ENCODE results near the gene SMOC2.

Gene SMOC2

GRCh38 chr6:168518867-168519266, 77.9 kb downstream of the SMOC2 start:
- Histone ChIP-seq H3K9me3 (ENCODE audit: severe bottlenecking) (no peaks in the 10 kb centered on the region), H3K36me3 (ENCODE audit: low read depth) (no peaks in the 10 kb centered on the region), H3K4me3 (ENCODE audit: severe bottlenecking) (no peak overlapping the region), H3K27ac (ENCODE audit: poor library complexity, severe bottlenecking) (no peak overlapping the region), H3K4me1 (ENCODE audit: insufficient read depth, poor library complexity, severe bottlenecking) (no peaks in the 10 kb centered on the region), H3K27me3 (ENCODE audit: insufficient read depth, poor library complexity, severe bottlenecking) (no peaks in the 10 kb centered on the region)
- no peak for DNase-seq (ENCODE audit: low spot score)
- ATAC-seq (ENCODE audit: low read depth): no peak
- no peak for TF ChIP-seq CTCF (IDR thresholded peaks at IDR 0.05; ENCODE audit: poor library complexity, severe bottlenecking)

- Histone ChIP-seq H3K36me3 (ENCODE audit: low read depth) (no peaks in the 10 kb centered on the region), H3K27me3 (ENCODE audit: insufficient read depth, poor library complexity, severe bottlenecking) (no peaks in the 10 kb centered on the region), H3K4me1 (ENCODE audit: insufficient read depth, poor library complexity, severe bottlenecking) (no peaks in the 10 kb centered on the region), H3K4me3 (ENCODE audit: severe bottlenecking) (no peak overlapping the region), H3K27ac (ENCODE audit: poor library complexity, severe bottlenecking) (no peak overlapping the region), H3K9me3 (ENCODE audit: severe bottlenecking) (no peaks in the 10 kb centered on the region)
- ATAC-seq (ENCODE audit: low read depth) (no peak), DNase-seq (ENCODE audit: low spot score) (no peak)
- no peak for TF ChIP-seq CTCF (IDR thresholded peaks at IDR 0.05; ENCODE audit: poor library complexity, severe bottlenecking)
Observed at GRCh38 chr6:168520233-168520632, 79.2 kb downstream of the SMOC2 start.

- Histone ChIP-seq H3K36me3 (ENCODE audit: low read depth) (no peaks in the 10 kb centered on the region), H3K9me3 (ENCODE audit: severe bottlenecking) (peaks cover 1% of the 10 kb centered on the region), H3K4me3 (ENCODE audit: severe bottlenecking) (no peak overlapping the region), H3K4me1 (ENCODE audit: insufficient read depth, poor library complexity, severe bottlenecking) (no peaks in the 10 kb centered on the region), H3K27ac (ENCODE audit: poor library complexity, severe bottlenecking) (no peak overlapping the region), H3K27me3 (ENCODE audit: insufficient read depth, poor library complexity, severe bottlenecking) (no peaks in the 10 kb centered on the region)
- DNase-seq (ENCODE audit: low spot score) (no peak), ATAC-seq (ENCODE audit: low read depth) (no peak)
- TF ChIP-seq CTCF (IDR thresholded peaks at IDR 0.05; ENCODE audit: poor library complexity, severe bottlenecking): no peak
Observed at GRCh38 chr6:168524571-168525001, 83.6 kb downstream of the SMOC2 start.

DNA sequence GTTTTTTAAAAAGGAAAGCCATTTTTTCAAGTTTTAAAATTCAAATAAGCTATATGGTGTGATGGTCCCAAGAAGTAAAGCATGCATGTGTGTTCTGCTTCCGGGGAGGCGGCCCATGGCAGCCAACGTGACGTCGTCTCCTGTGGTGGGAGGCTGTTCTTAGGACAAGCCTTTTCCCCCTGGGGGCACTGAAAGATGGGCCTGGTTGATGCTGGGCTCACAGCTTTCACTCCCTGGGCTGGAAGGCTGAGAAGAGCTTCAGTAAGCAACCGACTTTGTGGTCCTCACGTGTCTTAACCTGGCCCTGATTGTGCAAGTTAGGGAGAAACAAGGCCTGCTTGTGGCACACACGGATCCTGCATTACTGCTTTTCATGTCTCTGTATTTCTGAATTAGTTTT, 84.1 kb downstream of the SMOC2 start:
- H3K27me3 ChIP-seq (ENCODE audit: insufficient read depth, poor library complexity, severe bottlenecking): no peaks in the 10 kb centered on the region
- no peak for DNase-seq (ENCODE audit: low spot score)
- no peak for TF ChIP-seq CTCF (IDR thresholded peaks at IDR 0.05; ENCODE audit: poor library complexity, severe bottlenecking)

DNA sequence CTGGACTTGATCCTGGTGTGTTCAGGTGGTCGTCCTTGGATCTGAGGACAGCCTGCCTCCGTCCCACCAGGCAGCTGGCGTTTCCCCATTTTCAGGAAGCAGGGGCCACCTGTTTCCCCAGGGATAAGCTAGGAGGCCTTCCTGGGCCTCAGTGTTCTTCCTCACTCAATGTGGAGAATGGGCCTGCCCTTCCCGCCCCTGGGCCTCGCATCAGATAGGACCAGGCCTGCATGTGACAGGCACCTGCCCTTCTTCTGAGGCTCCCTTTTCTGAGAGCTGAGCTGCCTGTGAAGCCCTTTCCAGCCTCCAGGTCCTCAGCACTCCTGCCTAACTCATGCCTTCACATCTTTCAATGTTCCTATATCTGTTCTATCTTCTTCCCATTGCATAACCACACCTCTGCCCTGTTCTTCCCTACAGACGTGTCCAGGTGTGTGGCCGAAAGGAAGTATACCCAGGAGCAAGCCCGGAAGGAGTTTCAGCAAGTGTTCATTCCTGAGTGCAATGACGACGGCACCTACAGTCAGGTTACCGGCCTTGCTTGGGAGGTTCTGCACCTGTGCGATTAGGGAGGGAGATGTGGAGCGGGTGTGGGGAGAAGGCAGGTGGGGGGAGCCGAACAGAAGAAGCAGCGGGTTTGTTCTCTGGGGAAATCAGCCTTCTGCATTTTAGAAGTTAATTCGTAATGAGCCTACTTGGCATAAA, 85.1 kb downstream of the SMOC2 start:
- Histone ChIP-seq H3K4me3 (ENCODE audit: severe bottlenecking) (no peak overlapping the region), H3K27ac (ENCODE audit: poor library complexity, severe bottlenecking) (no peak overlapping the region)
- ATAC-seq (ENCODE audit: low read depth): no peak

More for the DNA sequence above, 84.1 kb downstream of the SMOC2 start:
- H3K4me1 ChIP-seq (ENCODE audit: insufficient read depth, poor library complexity, severe bottlenecking): no peaks in the 10 kb centered on the region
- no peak for ATAC-seq (ENCODE audit: low read depth)
- H3K36me3 ChIP-seq (ENCODE audit: low read depth): no peaks in the 10 kb centered on the region
- H3K27ac ChIP-seq (ENCODE audit: poor library complexity, severe bottlenecking): no peak overlapping the region
- no peak overlapping the region for H3K4me3 ChIP-seq (ENCODE audit: severe bottlenecking)
- peaks cover 1% of the 10 kb centered on the region for H3K9me3 ChIP-seq (ENCODE audit: severe bottlenecking)

More for the DNA sequence above, 85.1 kb downstream of the SMOC2 start:
- no peak for DNase-seq (ENCODE audit: low spot score)
- no peaks in the 10 kb centered on the region for H3K27me3 ChIP-seq (ENCODE audit: insufficient read depth, poor library complexity, severe bottlenecking)
- H3K4me1 ChIP-seq (ENCODE audit: insufficient read depth, poor library complexity, severe bottlenecking): no peaks in the 10 kb centered on the region
- peaks cover 1% of the 10 kb centered on the region for H3K9me3 ChIP-seq (ENCODE audit: severe bottlenecking)
- TF ChIP-seq CTCF (IDR thresholded peaks at IDR 0.05; ENCODE audit: poor library complexity, severe bottlenecking): no peak
- H3K36me3 ChIP-seq (ENCODE audit: low read depth): no peaks in the 10 kb centered on the region
